HG03469 (cell line): ENCODE results near the gene YY2.
"Not testable (repeated sequence)": the region's sequence is repeated elsewhere in the genome, so short reads cannot be mapped to it uniquely, and the experiment has no call there.

ENCODE experiments used
- ATAC-seq: cut with Tn5 transposase; IDR thresholded peaks from one replicate; pipeline ENCODE4 v1.9.1; 2021; ENCODE audit warnings: mild to moderate bottlenecking, moderate library complexity, moderate number of reproducible peaks; ENCODE audit not compliant: unreplicated experiment

YY2 gene

GRCh38 chrX:21855937-21856415 lies at the start of gene YY2:
Gene YY2, plus strand, starts transcription at chrX:21855987. Its CDS starts 498 bp downstream, at chrX:21856485.
- ATAC-seq, result no peak

GRCh38 chrX:21806691-21807090 lies 49.1 kb upstream of the YY2 start:
- no peak for ATAC-seq

GRCh38 chrX:21811832-21812231 lies 44.0 kb upstream of the YY2 start:
- ATAC-seq, result no peak

GRCh38 chrX:21812628-21813027 lies 43.2 kb upstream of the YY2 start:
- no peak for ATAC-seq

GRCh38 chrX:21813612-21814368 lies 42.0 kb upstream of the YY2 start:
- ATAC-seq, result no peak

GRCh38 chrX:21816136-21816535 lies 39.7 kb upstream of the YY2 start:
- no peak for ATAC-seq

GRCh38 chrX:21820170-21820569 lies 35.6 kb upstream of the YY2 start:
- ATAC-seq, result not testable (repeated sequence)

GRCh38 chrX:21821875-21822274 lies 33.9 kb upstream of the YY2 start:
- no peak for ATAC-seq

- no peak for ATAC-seq
Measured at GRCh38 chrX:21831496-21831895, 24.3 kb upstream of the YY2 start.

GRCh38 chrX:21837056-21837455 lies 18.7 kb upstream of the YY2 start:
- ATAC-seq, result no peak

GRCh38 chrX:21838937-21839333 lies 16.9 kb upstream of the YY2 start:
- no peak for ATAC-seq

GRCh38 chrX:21839334-21840192 lies 16.2 kb upstream of the YY2 start, which contains the start of gene MBTPS2:
Gene MBTPS2, plus strand, starts transcription at chrX:21839617. Its CDS starts 118 bp downstream, at chrX:21839735.
- peak; percentile 81 for ATAC-seq

GRCh38 chrX:21840193-21840545 lies 15.6 kb upstream of the YY2 start:
- ATAC-seq, result peak; percentile 4

- no peak for ATAC-seq
Measured at GRCh38 chrX:21843179-21843578, 12.6 kb upstream of the YY2 start.

GRCh38 chrX:21845096-21845495 lies 10.7 kb upstream of the YY2 start:
- ATAC-seq, result no peak

- ATAC-seq, result no peak
Measured at GRCh38 chrX:21847342-21847741, 8.4 kb upstream of the YY2 start.

- no peak for ATAC-seq
Measured at GRCh38 chrX:21853578-21853977, 2.2 kb upstream of the YY2 start.

GRCh38 chrX:21856504-21856903 lies 717 bp downstream of the YY2 start:
- ATAC-seq, result no peak

GRCh38 chrX:21863241-21863640 lies 7.5 kb downstream of the YY2 start:
- ATAC-seq, result no peak

GRCh38 chrX:21865436-21865835 lies 9.6 kb downstream of the YY2 start:
- no peak for ATAC-seq

GRCh38 chrX:21870494-21870893 lies 14.7 kb downstream of the YY2 start:
- ATAC-seq, result no peak
